Fibroblast of villous mesenchyme (primary cell): ENCODE data around the gene STOX1. TPM values are rescaled to one million over a fixed set of nuclear protein-coding genes. Genes with fewer than 3 reads are reported as not detected.
"Not testable (repeated sequence)": the region's sequence is repeated elsewhere in the genome, so short reads cannot be mapped to it uniquely, and the experiment has no call there.

Experiments
- DNase-seq: peaks from one replicate; pipeline ENCODE4 v3.0.0-alpha.2; 2010; ENCODE audit warnings: low read depth
- H3K4me3 ChIP-seq: 2 replicates; pipeline ENCODE4 v1.5.1; 2011; ENCODE audit warnings: low read depth, mild to moderate bottlenecking, low read length
- total RNA-seq: library from RNA; depleted of rRNA; stranded (reverse); fragments of >200 nt; gene quantifications from 2 replicates; pipeline ENCODE4 v1.2.3, GENCODE V29; 2012
- TF ChIP-seq, protein P1 (sequence below): IDR thresholded peaks from 2 replicates; pipeline ENCODE4 v1.5.1; 2012; ENCODE audit warnings: low read depth, mild to moderate bottlenecking, low read length; ENCODE audit not compliant: insufficient read depth

Gene STOX1
- total RNA-seq, 1 donor = under 0.01 TPM

DNA sequence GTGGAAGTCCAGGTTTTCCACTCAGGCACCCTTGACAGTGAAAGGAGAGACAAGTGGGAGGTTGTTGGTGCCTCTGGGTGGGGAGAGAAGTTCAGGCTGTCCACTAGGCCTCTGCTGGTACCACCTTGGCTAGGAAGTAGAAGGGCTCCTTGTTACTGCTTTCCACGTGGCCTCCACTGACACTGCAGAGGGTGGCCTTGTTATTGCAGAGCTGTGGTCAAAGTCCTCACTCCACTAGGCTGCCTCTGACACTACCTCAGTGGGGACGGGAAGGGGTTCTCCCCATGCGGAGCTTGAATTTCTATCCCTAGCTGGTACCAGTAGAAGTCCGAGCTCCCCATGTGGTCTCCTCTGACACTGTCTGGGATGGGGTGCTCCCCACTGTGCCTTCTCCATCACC is 14.9 kb upstream of the STOX1 start:
- H3K4me3 ChIP-seq = no peak overlapping the region
- TF ChIP-seq, protein P1, sequence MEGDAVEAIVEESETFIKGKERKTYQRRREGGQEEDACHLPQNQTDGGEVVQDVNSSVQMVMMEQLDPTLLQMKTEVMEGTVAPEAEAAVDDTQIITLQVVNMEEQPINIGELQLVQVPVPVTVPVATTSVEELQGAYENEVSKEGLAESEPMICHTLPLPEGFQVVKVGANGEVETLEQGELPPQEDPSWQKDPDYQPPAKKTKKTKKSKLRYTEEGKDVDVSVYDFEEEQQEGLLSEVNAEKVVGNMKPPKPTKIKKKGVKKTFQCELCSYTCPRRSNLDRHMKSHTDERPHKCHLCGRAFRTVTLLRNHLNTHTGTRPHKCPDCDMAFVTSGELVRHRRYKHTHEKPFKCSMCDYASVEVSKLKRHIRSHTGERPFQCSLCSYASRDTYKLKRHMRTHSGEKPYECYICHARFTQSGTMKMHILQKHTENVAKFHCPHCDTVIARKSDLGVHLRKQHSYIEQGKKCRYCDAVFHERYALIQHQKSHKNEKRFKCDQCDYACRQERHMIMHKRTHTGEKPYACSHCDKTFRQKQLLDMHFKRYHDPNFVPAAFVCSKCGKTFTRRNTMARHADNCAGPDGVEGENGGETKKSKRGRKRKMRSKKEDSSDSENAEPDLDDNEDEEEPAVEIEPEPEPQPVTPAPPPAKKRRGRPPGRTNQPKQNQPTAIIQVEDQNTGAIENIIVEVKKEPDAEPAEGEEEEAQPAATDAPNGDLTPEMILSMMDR = no peak
- no peak for DNase-seq

DNA sequence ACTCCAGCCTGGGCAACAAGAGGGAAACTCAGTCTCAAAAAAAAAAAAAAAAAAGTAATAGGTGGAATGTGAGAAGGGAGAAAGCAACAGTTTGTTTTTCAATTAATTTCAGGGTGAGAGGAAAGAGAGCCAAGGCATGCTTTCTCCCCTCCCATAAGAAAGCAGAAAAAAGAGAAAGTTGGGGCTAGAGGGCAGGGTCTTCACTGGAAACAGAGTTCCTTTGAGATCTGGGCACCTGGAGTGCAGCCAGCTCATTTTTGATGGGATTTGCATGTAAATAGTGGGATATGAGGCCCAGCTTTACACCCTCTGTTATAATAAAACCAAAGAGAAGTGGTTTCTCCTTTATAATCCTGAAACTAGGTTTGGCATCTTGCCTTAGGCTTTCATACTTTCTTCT is 13.8 kb upstream of the STOX1 start:
- H3K4me3 ChIP-seq = no peak overlapping the region
- no peak for DNase-seq
- TF ChIP-seq, protein P1 = no peak

DNA sequence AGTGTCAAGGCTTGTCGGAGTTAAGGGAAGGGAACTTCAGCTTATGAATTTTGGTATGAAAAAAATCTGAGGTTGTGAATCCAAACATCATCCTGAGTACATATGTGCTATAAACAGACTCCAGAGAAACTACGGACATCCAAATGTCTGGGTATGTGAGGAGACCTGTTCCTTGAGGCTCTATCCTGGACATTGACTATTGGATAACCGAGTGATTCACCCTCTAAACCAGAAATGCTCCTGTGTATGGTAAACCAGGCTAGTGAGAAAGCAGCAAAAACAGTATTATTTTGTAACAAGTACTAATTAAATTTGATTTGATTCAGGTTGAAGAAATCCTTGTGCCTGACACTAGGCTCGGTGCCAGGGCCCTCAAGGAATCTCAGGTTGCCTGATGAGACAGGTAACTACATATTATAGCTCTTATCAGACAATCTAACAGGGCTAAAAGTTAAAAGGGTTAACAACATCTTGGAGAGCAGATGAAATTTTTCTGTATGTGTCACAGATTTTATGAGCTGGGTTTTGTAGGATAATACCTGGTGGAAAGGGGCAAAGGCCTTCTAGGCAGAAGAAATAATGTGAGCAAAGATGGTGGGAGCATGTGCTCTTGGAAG is 10.4 kb upstream of the STOX1 start:
- H3K4me3 ChIP-seq = no peak overlapping the region
- no peak for DNase-seq
- TF ChIP-seq, protein P1 = no peak

DNA sequence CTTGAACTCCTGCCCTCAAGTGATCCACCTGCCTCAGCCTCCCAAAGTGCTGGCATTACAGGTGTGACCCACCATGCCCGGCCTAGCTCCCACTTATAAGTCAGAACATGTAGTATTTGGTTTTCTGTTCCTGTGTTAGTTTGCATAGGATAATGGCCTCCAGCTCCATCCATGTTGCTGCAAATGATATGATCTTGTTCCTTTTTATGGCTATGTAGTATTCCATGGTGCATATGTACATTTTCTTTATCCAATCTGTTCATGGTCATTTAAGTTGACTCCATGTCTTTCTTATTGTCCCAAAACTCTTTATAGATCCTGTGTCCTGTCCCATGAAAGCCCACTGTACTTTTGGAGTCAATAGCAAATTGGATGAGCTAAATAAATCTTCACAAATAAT is 7.0 kb upstream of the STOX1 start:
- DNase-seq, H3K4me3 ChIP-seq: not testable (repeated sequence)

DNA sequence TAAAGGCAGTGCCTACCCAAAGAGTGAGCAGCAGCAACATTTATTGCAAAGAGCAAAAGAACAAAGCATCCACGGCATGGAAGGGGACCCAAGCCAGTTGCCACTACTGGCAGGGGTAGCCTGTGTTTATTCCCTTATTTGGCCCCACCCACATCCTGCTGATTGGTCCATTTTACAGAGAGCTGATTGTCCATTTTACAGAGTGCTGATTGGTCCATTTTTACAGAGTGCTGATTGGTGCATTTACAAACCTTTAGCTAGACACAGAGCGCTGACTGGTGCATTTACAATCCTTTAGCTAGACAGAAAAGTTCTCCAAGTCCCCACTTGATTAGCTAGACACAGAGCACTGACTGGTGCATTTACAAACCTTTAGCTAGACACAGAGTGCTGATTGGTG is 4.7 kb upstream of the STOX1 start:
- H3K4me3 ChIP-seq, DNase-seq: not testable (repeated sequence)

DNA sequence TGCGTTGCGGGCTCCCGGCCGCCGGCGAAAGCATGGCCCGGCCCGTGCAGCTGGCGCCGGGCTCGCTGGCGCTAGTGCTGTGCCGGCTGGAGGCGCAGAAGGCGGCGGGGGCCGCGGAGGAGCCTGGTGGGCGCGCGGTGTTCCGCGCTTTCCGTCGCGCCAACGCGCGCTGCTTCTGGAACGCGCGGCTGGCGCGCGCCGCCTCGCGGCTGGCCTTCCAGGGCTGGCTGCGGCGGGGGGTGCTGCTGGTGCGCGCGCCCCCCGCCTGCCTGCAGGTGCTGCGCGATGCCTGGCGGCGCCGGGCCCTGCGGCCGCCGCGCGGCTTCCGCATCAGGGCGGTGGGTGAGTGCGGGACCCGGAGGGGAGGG is 245 bp downstream of the STOX1 start:
- not testable (repeated sequence) for DNase-seq
- peak overlapping the region; percentile 18 for H3K4me3 ChIP-seq

DNA sequence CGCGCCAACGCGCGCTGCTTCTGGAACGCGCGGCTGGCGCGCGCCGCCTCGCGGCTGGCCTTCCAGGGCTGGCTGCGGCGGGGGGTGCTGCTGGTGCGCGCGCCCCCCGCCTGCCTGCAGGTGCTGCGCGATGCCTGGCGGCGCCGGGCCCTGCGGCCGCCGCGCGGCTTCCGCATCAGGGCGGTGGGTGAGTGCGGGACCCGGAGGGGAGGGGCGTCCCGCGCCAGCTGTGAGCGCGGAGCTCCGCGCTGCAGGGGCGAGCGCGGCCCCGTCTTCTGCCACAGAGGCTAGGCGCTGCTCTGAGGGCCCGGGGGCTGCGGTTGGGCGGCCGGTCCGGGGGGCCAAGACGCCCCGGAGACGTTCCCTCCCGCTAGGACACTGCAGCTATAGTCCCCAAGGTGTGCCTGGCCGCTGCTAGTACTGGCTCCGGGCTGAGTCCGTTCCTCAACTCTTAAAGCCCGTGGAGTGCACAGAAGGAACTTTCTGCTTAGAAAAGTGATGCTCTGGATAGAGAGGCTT is 811 bp downstream of the STOX1 start:
- peak; percentile 6 for DNase-seq
- peak overlapping the region; percentile 44 for H3K4me3 ChIP-seq

DNA sequence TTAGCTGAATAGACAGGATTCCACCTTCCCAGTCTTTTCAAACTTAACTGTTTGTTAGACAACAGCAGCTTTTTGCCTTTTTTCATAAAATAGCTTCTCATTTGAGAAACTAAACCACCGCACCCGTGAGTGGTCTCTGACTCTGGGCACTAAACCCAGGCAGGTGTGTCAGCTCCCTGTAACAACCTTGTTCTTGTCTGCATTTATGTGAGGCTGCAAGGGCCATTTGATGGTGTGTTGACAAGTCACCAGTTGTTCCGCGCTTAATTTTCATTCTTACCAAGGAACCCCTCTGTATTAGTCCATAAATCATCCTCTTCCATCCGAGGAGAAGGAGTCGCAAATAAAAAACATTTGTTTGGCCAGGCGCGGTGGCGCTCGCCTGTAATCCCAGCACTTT is 1.5 kb downstream of the STOX1 start:
- TF ChIP-seq, protein P1 = no peak
- no peak overlapping the region for H3K4me3 ChIP-seq
- no peak for DNase-seq

DNA sequence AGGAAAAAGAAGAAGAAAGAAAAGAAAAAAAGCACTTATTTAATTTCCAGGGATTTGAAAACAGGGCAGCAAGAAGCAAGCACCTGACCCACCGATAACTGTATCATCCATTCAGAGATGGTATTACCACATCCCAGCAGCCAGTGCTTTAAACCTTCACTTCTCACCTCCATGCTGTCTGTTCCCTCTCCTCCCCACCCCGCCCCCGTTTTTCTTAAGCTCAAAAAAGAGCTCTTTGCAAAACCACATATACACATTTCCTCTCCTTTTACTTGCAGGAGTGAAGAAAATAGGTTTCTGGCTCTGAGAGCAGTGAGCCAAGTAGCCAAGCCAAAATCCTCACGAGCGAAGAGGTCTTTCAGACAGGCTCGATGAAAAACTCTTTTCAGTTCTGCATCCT is 2.2 kb downstream of the STOX1 start:
- H3K4me3 ChIP-seq = no peak overlapping the region
- TF ChIP-seq, protein P1 = no peak
- no peak for DNase-seq
